HG02642 (cell line): Measurements from ENCODE around the gene TASL.
"Not testable (repeated sequence)": the region's sequence is repeated elsewhere in the genome, so short reads cannot be mapped to it uniquely, and the experiment has no call there.

Experiments
- ATAC-seq: cut with Tn5 transposase; IDR thresholded peaks from one replicate; pipeline ENCODE4 v1.9.1; 2021; ENCODE audit warnings: mild to moderate bottlenecking; ENCODE audit not compliant: unreplicated experiment, poor library complexity

Gene TASL

GRCh38 chrX:30577362-30577991 lies at the start of gene TASL:
Gene TASL (minus strand): TSS chrX:30577766. CDS start chrX:30560355, 17,411 bp downstream.
- peak; percentile 87 for ATAC-seq

- no peak for ATAC-seq
Observed at GRCh38 chrX:30626402-30626801, 48.8 kb upstream of the TASL start.

DNA sequence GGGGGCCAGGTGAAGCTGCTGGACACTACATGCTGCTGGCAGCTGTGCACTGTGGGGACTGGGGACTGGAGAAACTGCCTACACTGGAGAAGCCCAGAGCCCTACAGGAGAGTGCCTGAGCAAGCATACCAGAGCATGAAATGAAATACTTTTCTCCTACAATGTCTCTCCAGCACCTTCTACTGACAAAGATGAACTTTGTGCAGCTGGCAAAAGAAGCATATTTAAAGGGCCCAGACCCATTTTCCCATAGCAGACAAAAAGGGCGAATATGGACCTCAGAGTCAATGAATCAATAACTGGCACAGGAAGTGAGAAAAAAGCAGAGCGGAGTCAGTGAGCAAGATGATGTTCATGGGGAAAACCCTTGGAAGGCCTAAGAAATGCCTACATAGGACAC lies 44.8 kb upstream of the TASL start:
- ATAC-seq, result no peak

GRCh38 chrX:30620980-30621618 lies 43.5 kb upstream of the TASL start:
- no peak for ATAC-seq

DNA sequence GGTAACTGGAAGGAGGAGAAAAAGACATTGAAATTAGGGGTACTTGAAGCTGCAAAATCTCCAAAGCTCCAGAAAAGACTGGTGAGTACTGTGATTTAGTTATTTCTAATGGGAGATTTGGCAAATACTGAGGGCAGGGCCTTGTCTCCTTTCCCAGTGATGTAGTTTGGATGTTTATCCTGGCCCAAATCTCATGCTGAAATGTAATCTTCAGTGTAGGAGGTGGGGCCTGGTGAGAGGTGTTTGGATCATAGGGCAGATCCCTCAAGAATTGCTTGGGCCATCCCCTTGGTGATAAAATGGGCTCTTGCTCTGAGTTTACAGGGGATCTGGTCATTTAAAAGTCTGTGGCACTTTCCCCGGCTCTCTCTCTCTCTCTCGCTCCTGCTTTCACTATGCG lies 42.6 kb upstream of the TASL start:
- ATAC-seq, result no peak

- ATAC-seq, result no peak
Observed at GRCh38 chrX:30618160-30618765, 40.7 kb upstream of the TASL start.

DNA sequence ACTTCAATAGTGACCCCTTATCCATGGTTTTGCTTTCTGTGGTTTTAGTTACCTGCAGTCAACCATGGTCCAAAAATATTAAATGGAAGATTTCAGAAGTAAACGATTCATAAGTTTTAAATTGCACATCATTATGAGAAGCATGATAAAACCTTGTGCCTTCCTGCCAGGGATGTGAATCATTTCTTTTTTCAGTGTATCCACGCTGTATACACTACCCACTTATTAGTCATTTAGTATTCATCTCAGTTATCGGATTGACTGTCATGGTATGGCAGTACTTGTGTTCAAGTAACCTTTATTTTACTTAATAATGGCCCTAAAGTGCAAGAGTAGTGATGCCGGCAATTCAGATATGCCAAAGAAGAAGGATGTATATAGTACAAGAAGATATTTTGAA lies 37.7 kb upstream of the TASL start:
- ATAC-seq, result no peak

DNA sequence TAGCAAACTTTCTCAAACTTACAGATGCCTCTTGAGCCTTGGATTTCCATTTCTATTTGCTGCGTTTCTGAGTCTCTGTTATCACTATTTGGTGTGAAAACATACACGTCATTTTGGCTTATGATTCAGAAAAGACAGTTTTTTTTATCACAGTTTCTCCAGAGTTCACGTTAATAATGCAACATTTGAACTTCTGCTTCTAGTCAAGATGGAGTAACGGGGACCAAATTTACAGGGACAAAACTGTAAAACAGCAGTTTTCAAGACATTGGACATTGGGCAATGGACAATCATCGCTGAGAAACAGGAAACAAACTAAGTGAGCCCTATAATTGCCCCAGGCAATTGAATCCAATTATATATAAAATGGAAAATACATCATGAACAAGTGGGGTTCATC lies 36.2 kb upstream of the TASL start:
- no peak for ATAC-seq

- ATAC-seq, result no peak
Observed at GRCh38 chrX:30612250-30612655, 34.7 kb upstream of the TASL start.

DNA sequence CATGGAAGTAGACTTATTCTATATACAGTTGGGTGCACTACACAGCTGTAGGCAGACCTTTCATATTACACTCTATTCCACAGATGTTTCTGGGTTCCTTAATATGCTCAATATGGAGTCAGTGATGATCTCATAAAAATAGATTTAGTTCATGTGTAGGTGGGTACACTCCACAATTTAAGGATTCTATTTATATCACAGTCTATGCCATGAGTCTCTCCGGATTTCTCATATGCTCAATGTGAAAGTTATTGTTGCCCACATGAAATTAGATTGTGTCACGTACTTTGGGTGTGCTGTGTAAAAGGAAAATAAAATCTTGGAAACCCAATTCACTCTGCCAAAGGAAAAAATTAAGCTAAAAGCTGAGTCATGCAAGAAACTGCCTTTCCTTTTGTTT lies 32.5 kb upstream of the TASL start:
- ATAC-seq, result no peak

- no peak for ATAC-seq
Observed at GRCh38 chrX:30607155-30607554, 29.6 kb upstream of the TASL start.

- ATAC-seq, result not testable (repeated sequence)
Observed at GRCh38 chrX:30600269-30601176, 23.0 kb upstream of the TASL start.

DNA sequence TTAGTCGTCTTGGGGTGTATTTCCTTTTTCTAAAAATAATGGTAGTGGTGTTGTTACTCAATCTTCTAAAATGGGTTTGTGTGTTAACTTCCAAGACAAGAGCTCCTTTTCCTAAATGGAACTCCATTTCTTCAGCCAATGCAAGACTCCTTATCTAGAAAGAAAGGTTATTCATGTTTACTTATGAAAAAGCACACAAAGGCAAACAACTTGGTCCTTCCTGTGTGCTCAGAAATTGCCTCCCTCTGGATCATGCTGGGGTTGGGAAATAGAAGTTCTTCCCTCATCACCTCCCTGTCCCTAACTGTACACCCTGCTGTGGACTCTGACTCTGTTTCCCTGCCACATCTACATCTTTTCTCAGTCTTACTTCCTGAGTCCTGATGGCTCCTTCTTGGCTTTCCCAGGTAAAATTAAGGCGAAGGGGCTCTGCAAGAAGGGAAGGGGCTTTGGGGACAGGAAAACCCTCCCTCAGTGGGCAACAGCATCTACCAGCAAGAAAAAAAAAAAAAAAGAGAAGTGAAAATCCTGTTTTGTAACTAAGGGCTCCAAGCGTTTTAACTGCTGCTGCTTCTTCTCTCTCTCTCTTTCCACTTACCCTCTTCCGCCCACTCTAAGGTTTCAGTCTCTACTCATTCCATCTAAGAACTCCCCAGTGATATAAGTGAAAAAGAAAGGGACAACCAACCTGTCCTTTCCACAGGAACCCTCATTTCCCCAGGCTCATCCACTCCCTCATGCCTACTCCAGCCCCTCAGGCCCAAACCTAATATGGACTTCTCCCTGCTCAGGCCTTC lies 19.8 kb upstream of the TASL start:
- ATAC-seq, result peak; percentile 83

- ATAC-seq, result peak; percentile 61
Observed at GRCh38 chrX:30593440-30594200, 16.1 kb upstream of the TASL start.

- ATAC-seq, result no peak
Observed at GRCh38 chrX:30592831-30593230, 15.3 kb upstream of the TASL start.

GRCh38 chrX:30590368-30590767 lies 12.8 kb upstream of the TASL start:
- no peak for ATAC-seq

- ATAC-seq, result peak; percentile 75
Observed at GRCh38 chrX:30589146-30589888, 11.8 kb upstream of the TASL start.

DNA sequence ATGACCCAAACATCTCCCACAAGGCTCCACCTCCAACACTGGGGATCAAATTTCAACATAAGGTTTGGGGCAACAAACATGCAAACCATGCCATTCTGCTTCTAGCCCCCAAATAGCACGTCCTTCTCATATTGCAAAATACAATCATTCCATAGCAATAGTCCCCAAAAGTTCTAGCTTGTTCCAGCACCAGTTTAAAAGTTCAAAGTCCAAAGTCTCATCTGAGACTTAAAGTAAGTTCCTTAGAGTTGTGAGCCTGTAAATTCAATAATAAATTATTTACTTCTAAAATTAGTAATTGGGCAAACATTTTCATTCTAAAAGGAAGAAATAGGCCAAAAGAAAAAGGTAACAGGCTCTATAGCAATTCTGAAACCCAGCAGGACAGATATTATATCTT lies 8.9 kb upstream of the TASL start:
- no peak for ATAC-seq

DNA sequence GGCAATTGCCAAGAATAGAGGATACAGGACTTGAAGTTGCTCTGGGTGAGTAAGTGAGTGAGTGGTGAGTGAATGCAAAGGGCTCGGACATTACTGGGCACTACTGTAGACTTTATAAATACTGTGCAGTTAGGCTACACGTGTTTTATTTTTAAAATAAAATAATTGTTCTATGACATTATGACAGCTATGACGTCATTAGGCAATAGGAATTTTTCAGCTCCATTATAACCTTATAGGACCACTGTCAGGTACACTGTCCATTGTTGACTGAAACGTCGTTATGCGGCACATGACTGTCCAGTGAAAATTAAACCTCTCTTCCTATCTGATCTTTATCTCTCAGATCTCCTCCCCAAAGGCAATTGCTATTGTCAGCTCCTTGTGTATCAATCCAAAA lies 5.1 kb upstream of the TASL start:
- no peak for ATAC-seq
